ENCODE measurements around the gene YIPF2.
"Not testable (repeated sequence)": the region's sequence is repeated elsewhere in the genome, so short reads cannot be mapped to it uniquely, and the experiment has no call there.

YIPF2 gene

GRCh38 chr19:10877608-10878007 lies 50.8 kb downstream of the YIPF2 start:
- DNase-seq, result not testable (repeated sequence)

- peak in 29 of 51 donors; percentile 6 to 71 (median 32) for DNase-seq
Measured at GRCh38 chr19:10876459-10877240, 51.8 kb downstream of the YIPF2 start.

GRCh38 chr19:10874024-10874423 lies 54.4 kb downstream of the YIPF2 start:
- DNase-seq, result no peak

GRCh38 chr19:10872546-10873107 lies 55.8 kb downstream of the YIPF2 start:
- DNase-seq, result no peak

Data from hypothalamus (tissue), 51 donors.